Neural cell (in vitro differentiated cells): ENCODE data around the gene GPR26. TPM values are rescaled to one million over a fixed set of nuclear protein-coding genes. Genes with fewer than 3 reads are reported as not detected.

ENCODE experiments used
- H2AFZ ChIP-seq: fragments of 200-600, 300-800 bp; sonication (generic), shearing (Covaris generic); 2 replicates; pipeline ENCODE4 v1.6.0; 2014; ENCODE audit warnings: low read depth, mild to moderate bottlenecking, antibody characterized with exemption, low read length, moderate library complexity
- H3F3A ChIP-seq: fragments of 200-600 bp; shearing (Covaris generic); 2 replicates; pipeline ENCODE4 v1.6.1; 2016; ENCODE audit warnings: mild to moderate bottlenecking, moderate library complexity, mixed read lengths, antibody characterized with exemption, low read length; ENCODE audit not compliant: insufficient read depth, poor library complexity, severe bottlenecking
- H3K27ac ChIP-seq: fragments of 200-600, 300-800 bp; sonication (generic), shearing (Covaris generic); 2 replicates; pipeline ENCODE4 v1.5.1; 2014; ENCODE audit warnings: mild to moderate bottlenecking, low read length, moderate library complexity
- H3K27me3 ChIP-seq: fragments of 300-800, 200-600 bp; sonication (generic), shearing (Covaris generic); 2 replicates; pipeline ENCODE4 v1.6.0; 2014; ENCODE audit warnings: mild to moderate bottlenecking, low read depth, low read length, moderate library complexity; ENCODE audit not compliant: insufficient read depth
- H3K36me3 ChIP-seq: fragments of 300-800, 200-600 bp; sonication (generic), shearing (Covaris generic); 2 replicates; pipeline ENCODE4 v1.5.1; 2014; ENCODE audit warnings: mild to moderate bottlenecking, antibody characterized with exemption, low read length, moderate library complexity; ENCODE audit not compliant: insufficient read depth
- H3K4me2 ChIP-seq: fragments of 300-800, 200-600 bp; sonication (generic), shearing (Covaris generic); 2 replicates; pipeline ENCODE4 v1.6.0; 2014; ENCODE audit warnings: mild to moderate bottlenecking, low read length
- H3K4me3 ChIP-seq: fragments of 300-800, 200-600 bp; sonication (generic), shearing (Covaris generic); 2 replicates; pipeline ENCODE4 v1.5.1; 2014; ENCODE audit warnings: mild to moderate bottlenecking, low read length, moderate library complexity
- H3K79me2 ChIP-seq: fragments of 200-600 bp; shearing (Covaris generic); replicated peaks from 2 replicates; pipeline ENCODE4 v1.6.0; 2014; ENCODE audit warnings: mild to moderate bottlenecking, low read length, moderate library complexity; ENCODE audit not compliant: insufficient read depth
- H3K9ac ChIP-seq: fragments of 300-800, 200-600 bp; sonication (generic), shearing (Covaris generic); 2 replicates; pipeline ENCODE4 v1.6.1; 2016; ENCODE audit warnings: mild to moderate bottlenecking, low read length, mixed read lengths
- H3K9me2 ChIP-seq: fragments of 200-600 bp; shearing (Covaris generic); 2 replicates; pipeline ENCODE4 v1.6.1; 2016; ENCODE audit warnings: mild to moderate bottlenecking, low read length, mixed read lengths; ENCODE audit not compliant: insufficient read depth
- H3K9me3 ChIP-seq: fragments of 200-600, 300-800 bp; sonication (generic), shearing (Covaris generic); 2 replicates; pipeline ENCODE4 v1.6.1; 2016; ENCODE audit warnings: mild to moderate bottlenecking, mixed run types, low read length, moderate library complexity, mixed read lengths
- H4K20me1 ChIP-seq: fragments of 200-600 bp; shearing (Covaris generic); 2 replicates; pipeline ENCODE4 v1.6.1; 2016; ENCODE audit warnings: mild to moderate bottlenecking, mixed run types; ENCODE audit not compliant: insufficient read depth
- EP300 ChIP-seq: fragments of 450-650 bp; conservative IDR thresholded peaks from 2 replicates; pipeline ENCODE4 v1.6.1; 2014; ENCODE audit warnings: antibody characterized with exemption, mild to moderate bottlenecking, moderate library complexity; ENCODE audit not compliant: poor library complexity, severe bottlenecking
- EZH2 ChIP-seq: fragments of 200-600, 300-800 bp; shearing (Covaris generic), sonication (generic); IDR thresholded peaks from 2 replicates; pipeline ENCODE4 v1.6.1; 2014; ENCODE audit warnings: antibody characterized with exemption, low read length, borderline replicate concordance, mild to moderate bottlenecking; ENCODE audit not compliant: insufficient read depth, poor library complexity, severe bottlenecking
- MXI1 ChIP-seq: fragments of 450-650 bp; conservative IDR thresholded peaks from 2 replicates; pipeline ENCODE4 v1.6.1; 2014; ENCODE audit warnings: antibody characterized with exemption, mild to moderate bottlenecking; ENCODE audit not compliant: poor library complexity, severe bottlenecking
- POLR2AphosphoS5 ChIP-seq: IDR thresholded peaks from 2 replicates; pipeline ENCODE4 v1.6.1; 2012
- RAD21 ChIP-seq: fragments of 450-650 bp; conservative IDR thresholded peaks from 2 replicates; pipeline ENCODE4 v1.6.1; 2014; ENCODE audit warnings: antibody characterized with exemption, mild to moderate bottlenecking, moderate library complexity
- SMC3 ChIP-seq: fragments of 450-650 bp; conservative IDR thresholded peaks from 2 replicates; pipeline ENCODE4 v1.6.1; 2014; ENCODE audit warnings: antibody characterized with exemption, mild to moderate bottlenecking, moderate library complexity; ENCODE audit not compliant: poor library complexity
- TAF1 ChIP-seq: IDR thresholded peaks from 2 replicates; pipeline ENCODE4 v1.6.1; 2012; ENCODE audit warnings: low read depth
- polyA minus RNA-seq: library from RNA; depleted of rRNA, polyadenylated mRNA; stranded (reverse); fragments of >200 nt; gene quantifications from 2 replicates; pipeline ENCODE4 v1.2.3, GENCODE V29; 2014
- polyA plus RNA-seq: library from polyadenylated mRNA; depleted of rRNA; stranded (reverse); fragments of >200 nt; gene quantifications from 2 replicates; pipeline ENCODE4 v1.2.3, GENCODE V29; 2014
- TF ChIP-seq, protein P1 (sequence below): fragments of 450-650 bp; IDR thresholded peaks from 2 replicates; pipeline ENCODE4 v1.5.1; 2014; ENCODE audit warnings: antibody characterized with exemption, mild to moderate bottlenecking, moderate library complexity; ENCODE audit not compliant: poor library complexity, severe bottlenecking
- TF ChIP-seq, protein P2 (sequence below): IDR thresholded peaks from 2 replicates; pipeline ENCODE4 v1.6.1; 2012; ENCODE audit warnings: borderline replicate concordance

GPR26 gene, protein sequence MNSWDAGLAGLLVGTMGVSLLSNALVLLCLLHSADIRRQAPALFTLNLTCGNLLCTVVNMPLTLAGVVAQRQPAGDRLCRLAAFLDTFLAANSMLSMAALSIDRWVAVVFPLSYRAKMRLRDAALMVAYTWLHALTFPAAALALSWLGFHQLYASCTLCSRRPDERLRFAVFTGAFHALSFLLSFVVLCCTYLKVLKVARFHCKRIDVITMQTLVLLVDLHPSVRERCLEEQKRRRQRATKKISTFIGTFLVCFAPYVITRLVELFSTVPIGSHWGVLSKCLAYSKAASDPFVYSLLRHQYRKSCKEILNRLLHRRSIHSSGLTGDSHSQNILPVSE
- polyA plus RNA-seq (8.0 and 8.1 TPM in 2 replicates), polyA minus RNA-seq (21.5 and 23.6 TPM in 2 replicates)

DNA sequence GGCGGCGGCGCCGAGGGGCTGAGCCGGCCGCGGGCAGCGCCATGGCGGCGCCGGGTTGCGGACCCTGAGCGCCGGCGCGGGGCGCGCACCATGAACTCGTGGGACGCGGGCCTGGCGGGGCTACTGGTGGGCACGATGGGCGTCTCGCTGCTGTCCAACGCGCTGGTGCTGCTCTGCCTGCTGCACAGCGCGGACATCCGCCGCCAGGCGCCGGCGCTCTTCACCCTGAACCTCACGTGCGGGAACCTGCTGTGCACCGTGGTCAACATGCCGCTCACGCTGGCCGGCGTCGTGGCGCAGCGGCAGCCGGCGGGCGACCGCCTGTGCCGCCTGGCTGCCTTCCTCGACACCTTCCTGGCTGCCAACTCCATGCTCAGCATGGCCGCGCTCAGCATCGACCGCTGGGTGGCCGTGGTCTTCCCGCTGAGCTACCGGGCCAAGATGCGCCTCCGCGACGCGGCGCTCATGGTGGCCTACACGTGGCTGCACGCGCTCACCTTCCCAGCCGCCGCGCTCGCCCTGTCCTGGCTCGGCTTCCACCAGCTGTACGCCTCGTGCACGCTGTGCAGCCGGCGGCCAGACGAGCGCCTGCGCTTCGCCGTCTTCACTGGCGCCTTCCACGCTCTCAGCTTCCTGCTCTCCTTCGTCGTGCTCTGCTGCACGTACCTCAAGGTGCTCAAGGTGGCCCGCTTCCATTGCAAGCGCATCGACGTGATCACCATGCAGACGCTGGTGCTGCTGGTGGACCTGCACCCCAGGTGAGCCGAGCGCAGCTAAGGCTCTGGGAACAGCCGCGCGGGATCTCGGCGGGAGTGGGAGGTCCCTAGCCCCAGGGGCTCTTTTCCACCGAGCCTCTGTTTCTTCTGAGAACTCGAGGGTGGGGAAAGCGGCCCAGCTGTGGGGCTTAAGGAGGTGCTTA is at the start of gene GPR26:
GPR26 (plus strand) TSS at position 38 of the 919 bp plus-strand sequence; CDS start at position 91, 53 bp downstream.
- Histone ChIP-seq H3K9me3 (no peaks in the 10 kb centered on the region), H2AFZ (peak within 1 kb of the TSS; percentile 33), H3K4me3 (peak within 1 kb of the TSS; percentile 87), H3K9me2 (no peaks in the 10 kb centered on the region), H3K36me3 (no peaks in the 10 kb centered on the region), H3K79me2 (no peaks in the 10 kb centered on the region), H3K27ac (peak within 1 kb of the TSS; percentile 86), H3F3A (no peaks in the 10 kb centered on the region), H3K4me2 (peak within 1 kb of the TSS; percentile 70), H3K27me3 (peaks cover 53% of the 10 kb centered on the region), H4K20me1 (no peaks in the 10 kb centered on the region), H3K9ac (peak within 1 kb of the TSS; percentile 80)
- TF ChIP-seq POLR2AphosphoS5 (peak; percentile 44), RAD21 (no peak), MXI1 (peak; percentile 39)

DNA sequence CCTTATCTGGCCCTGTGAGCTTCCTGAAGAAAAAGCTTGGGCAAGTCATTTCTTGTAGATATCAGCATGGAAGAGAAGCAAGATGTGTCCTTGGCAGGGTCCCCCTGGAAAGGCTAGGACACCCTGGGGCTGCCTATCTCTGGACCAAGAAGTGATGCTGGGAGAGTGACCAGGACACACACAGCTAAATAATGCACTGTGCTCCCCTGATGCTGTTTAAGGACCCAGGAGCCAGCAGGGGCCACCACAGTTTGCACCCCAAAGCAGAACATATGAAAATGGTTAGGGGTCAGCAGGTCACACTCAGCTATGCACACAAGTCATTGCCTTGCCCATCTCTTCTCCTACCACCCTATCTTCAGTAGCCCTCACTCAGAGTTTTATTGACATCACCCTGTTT is 47.9 kb upstream of the GPR26 start:
- Histone ChIP-seq H4K20me1 (no peaks in the 10 kb centered on the region), H3K27ac (no peak overlapping the region), H3K9me3 (no peaks in the 10 kb centered on the region), H3K4me3 (no peak overlapping the region), H3K27me3 (peaks cover 15% of the 10 kb centered on the region), H2AFZ (no peak overlapping the region), H3K36me3 (no peaks in the 10 kb centered on the region), H3K4me2 (no peak overlapping the region), H3K9ac (no peak overlapping the region), H3K79me2 (no peaks in the 10 kb centered on the region), H3K9me2 (no peaks in the 10 kb centered on the region), H3F3A (no peaks in the 10 kb centered on the region)
- TF ChIP-seq SMC3 = no peak
- no peak for TF ChIP-seq EP300
- TF ChIP-seq RAD21 = no peak
- TF ChIP-seq, protein P1, sequence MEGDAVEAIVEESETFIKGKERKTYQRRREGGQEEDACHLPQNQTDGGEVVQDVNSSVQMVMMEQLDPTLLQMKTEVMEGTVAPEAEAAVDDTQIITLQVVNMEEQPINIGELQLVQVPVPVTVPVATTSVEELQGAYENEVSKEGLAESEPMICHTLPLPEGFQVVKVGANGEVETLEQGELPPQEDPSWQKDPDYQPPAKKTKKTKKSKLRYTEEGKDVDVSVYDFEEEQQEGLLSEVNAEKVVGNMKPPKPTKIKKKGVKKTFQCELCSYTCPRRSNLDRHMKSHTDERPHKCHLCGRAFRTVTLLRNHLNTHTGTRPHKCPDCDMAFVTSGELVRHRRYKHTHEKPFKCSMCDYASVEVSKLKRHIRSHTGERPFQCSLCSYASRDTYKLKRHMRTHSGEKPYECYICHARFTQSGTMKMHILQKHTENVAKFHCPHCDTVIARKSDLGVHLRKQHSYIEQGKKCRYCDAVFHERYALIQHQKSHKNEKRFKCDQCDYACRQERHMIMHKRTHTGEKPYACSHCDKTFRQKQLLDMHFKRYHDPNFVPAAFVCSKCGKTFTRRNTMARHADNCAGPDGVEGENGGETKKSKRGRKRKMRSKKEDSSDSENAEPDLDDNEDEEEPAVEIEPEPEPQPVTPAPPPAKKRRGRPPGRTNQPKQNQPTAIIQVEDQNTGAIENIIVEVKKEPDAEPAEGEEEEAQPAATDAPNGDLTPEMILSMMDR = no peak
- TF ChIP-seq POLR2AphosphoS5 = no peak
- TF ChIP-seq TAF1 = no peak
- TF ChIP-seq EZH2 = no peak
- TF ChIP-seq MXI1 = no peak
- TF ChIP-seq, protein P2, sequence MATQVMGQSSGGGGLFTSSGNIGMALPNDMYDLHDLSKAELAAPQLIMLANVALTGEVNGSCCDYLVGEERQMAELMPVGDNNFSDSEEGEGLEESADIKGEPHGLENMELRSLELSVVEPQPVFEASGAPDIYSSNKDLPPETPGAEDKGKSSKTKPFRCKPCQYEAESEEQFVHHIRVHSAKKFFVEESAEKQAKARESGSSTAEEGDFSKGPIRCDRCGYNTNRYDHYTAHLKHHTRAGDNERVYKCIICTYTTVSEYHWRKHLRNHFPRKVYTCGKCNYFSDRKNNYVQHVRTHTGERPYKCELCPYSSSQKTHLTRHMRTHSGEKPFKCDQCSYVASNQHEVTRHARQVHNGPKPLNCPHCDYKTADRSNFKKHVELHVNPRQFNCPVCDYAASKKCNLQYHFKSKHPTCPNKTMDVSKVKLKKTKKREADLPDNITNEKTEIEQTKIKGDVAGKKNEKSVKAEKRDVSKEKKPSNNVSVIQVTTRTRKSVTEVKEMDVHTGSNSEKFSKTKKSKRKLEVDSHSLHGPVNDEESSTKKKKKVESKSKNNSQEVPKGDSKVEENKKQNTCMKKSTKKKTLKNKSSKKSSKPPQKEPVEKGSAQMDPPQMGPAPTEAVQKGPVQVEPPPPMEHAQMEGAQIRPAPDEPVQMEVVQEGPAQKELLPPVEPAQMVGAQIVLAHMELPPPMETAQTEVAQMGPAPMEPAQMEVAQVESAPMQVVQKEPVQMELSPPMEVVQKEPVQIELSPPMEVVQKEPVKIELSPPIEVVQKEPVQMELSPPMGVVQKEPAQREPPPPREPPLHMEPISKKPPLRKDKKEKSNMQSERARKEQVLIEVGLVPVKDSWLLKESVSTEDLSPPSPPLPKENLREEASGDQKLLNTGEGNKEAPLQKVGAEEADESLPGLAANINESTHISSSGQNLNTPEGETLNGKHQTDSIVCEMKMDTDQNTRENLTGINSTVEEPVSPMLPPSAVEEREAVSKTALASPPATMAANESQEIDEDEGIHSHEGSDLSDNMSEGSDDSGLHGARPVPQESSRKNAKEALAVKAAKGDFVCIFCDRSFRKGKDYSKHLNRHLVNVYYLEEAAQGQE = no peak
